HCT116 (cell line): ENCODE data around the gene LRFN4.

ENCODE experiments used
- CEBPB ChIP-seq: IDR thresholded peaks from 2 replicates; pipeline ENCODE4 v1.6.1; 2012; ENCODE audit warnings: low read depth
- CTCF ChIP-seq, 3 experiments: fragments of 200-600 bp in 1 of 3; sonication (generic) in 1 of 3; IDR thresholded peaks in 2 of 3; conservative IDR thresholded peaks in 1 of 3; 2 replicates each; pipeline ENCODE4 v1.5.1; 2012 to 2017; ENCODE audit warnings: low read depth in 2 of 3, low read length in 2 of 3, antibody characterized with exemption in 1 of 3, borderline replicate concordance in 1 of 3, control low read depth in 1 of 3, mild to moderate bottlenecking in 1 of 3, mixed read lengths in 1 of 3, mixed run types in 1 of 3, moderate library complexity in 1 of 3; ENCODE audit not compliant: insufficient read depth in 1 of 3
- EZH2 ChIP-seq: fragments of 200-600 bp; sonication (generic); IDR thresholded peaks from 2 replicates; pipeline ENCODE4 v1.6.1; 2017; ENCODE audit warnings: antibody characterized with exemption, mixed run types
- MAX ChIP-seq: IDR thresholded peaks from 2 replicates; pipeline ENCODE4 v1.6.1; 2012
- POLR2A ChIP-seq: IDR thresholded peaks from 2 replicates; pipeline ENCODE4 v1.7.0; 2011; ENCODE audit warnings: borderline replicate concordance; ENCODE audit not compliant: insufficient read depth, insufficient read length; ENCODE audit errors: extremely low read depth
- POLR2AphosphoS5 ChIP-seq: IDR thresholded peaks from 2 replicates; pipeline ENCODE4 v1.6.1; 2011; ENCODE audit warnings: mild to moderate bottlenecking, low read depth, low read length, moderate library complexity
- SIN3A ChIP-seq: IDR thresholded peaks from 2 replicates; pipeline ENCODE4 v1.6.1; 2012; ENCODE audit warnings: low read depth
- SP1 ChIP-seq: IDR thresholded peaks from 2 replicates; pipeline ENCODE4 v1.6.1; 2012; ENCODE audit warnings: low read depth
- YY1 ChIP-seq: IDR thresholded peaks from 2 replicates; pipeline ENCODE4 v1.6.1; 2011; ENCODE audit warnings: low read length, low read depth, moderate library complexity, mild to moderate bottlenecking; ENCODE audit not compliant: insufficient replicate concordance; ENCODE audit errors: extremely low read depth
- ZFX ChIP-seq: fragments of 450-650 bp; IDR thresholded peaks from 2 replicates; pipeline ENCODE4 v1.6.1; 2017

GRCh38 chr11:66881927-66882452 lies 25.1 kb downstream of the LRFN4 start:
- TF ChIP-seq SIN3A (no peak), POLR2AphosphoS5 (no peak), POLR2A (no peak), YY1 (no peak), CTCF (IDR thresholded peaks at IDR 0.05 in 2 of 3, conservative IDR thresholded peaks at IDR 0.05 in 1 of 3; ENCODE audit: borderline replicate concordance in 1 of 3, insufficient read depth in 1 of 3, low read depth in 2 of 3, low read length in 2 of 3) (no peak), EZH2 (no peak), MAX (no peak), CEBPB (no peak), SP1 (no peak), ZFX (no peak)
